Stimulated activated naive CD8-positive, alpha-beta T cell treated with anti-CD3 and anti-CD28 coated beads, Interleukin-15, amount 100 ng/mL, for 72 hours (primary cell): Measurements from ENCODE around the gene METTL6.
"Not testable (repeated sequence)": the region's sequence is repeated elsewhere in the genome, so short reads cannot be mapped to it uniquely, and the experiment has no call there.

Source experiments
- ATAC-seq: fragments of 150-1000 bp; cut with Tn5 transposase; 2 replicates; pipeline ENCODE4 v1.10.0; 2021; ENCODE audit warnings: mild to moderate bottlenecking, moderate library complexity
- DNase-seq, 2 donors: peaks; one replicate each; pipeline ENCODE4 v3.0.0; 2021 to 2022
- H3K27ac Mint-ChIP-seq, 2 donors: one replicate each; pipeline ENCODE4 v1.8.0; 2022; ENCODE audit warnings: mild to moderate bottlenecking in 2 of 2, mixed read lengths in 2 of 2, moderate library complexity in 2 of 2
- H3K27me3 Mint-ChIP-seq: one replicate; pipeline ENCODE4 v1.8.0; 2022; ENCODE audit warnings: mixed read lengths
- H3K4me1 Mint-ChIP-seq: one replicate; pipeline ENCODE4 v1.8.0; 2022; ENCODE audit warnings: mild to moderate bottlenecking, mixed read lengths
- H3K4me3 Mint-ChIP-seq, 2 donors: one replicate each; pipeline ENCODE4 v1.8.0; 2022; ENCODE audit warnings: mild to moderate bottlenecking in 2 of 2, mixed read lengths in 2 of 2, moderate library complexity in 1 of 2
- H3K9me3 Mint-ChIP-seq, 2 donors: one replicate each; pipeline ENCODE4 v1.8.0; 2022; ENCODE audit warnings: mixed read lengths in 2 of 2

METTL6 gene, protein sequence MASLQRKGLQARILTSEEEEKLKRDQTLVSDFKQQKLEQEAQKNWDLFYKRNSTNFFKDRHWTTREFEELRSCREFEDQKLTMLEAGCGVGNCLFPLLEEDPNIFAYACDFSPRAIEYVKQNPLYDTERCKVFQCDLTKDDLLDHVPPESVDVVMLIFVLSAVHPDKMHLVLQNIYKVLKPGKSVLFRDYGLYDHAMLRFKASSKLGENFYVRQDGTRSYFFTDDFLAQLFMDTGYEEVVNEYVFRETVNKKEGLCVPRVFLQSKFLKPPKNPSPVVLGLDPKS

DNA sequence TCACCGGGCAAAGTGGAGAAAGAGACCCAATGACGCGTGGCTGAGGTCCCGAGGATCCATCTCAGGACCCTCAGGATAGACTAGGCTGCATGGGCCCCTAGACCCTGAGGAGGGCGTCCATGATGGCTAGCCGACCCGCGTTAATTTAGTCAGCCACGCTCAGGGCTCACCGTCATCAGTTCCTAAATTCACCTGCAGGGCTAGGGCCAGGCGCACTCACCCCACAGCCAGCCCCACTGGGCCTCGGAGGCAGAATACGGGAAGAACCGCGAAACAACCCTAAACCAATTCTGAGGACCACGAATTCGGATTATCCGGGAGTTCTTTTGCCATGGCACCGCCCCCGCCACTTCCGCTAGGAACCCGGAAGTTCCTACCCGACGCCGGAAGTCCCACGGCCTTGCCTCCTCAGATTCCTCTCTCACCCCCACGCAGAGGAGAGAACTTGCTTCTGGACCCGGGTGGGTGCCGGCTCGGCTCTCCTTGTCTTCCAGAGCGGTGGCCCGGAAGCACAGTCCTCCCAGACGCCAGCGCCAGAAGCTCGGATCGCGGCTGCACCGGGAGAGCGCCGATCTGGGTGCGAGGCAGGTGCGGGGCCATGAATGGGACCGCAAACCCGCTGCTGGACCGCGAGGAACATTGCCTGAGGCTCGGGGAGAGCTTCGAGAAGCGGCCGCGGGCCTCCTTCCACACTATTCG lies at the start of gene METTL6, which contains the start of gene EAF1:
Gene METTL6, minus strand, starts transcription at position 363 of the 699 bp plus-strand sequence. CDS start 1,033 bp downstream, outside the sequence.
Gene EAF1, plus strand, starts transcription at position 417 of the 699 bp plus-strand sequence. Its CDS starts 182 bp downstream, at position 599.
- peak; percentile 79 to 85 for DNase-seq
- H3K4me1 Mint-ChIP-seq, result peaks cover 62% of the 10 kb centered on the region
- H3K4me3 Mint-ChIP-seq, result peak within 1 kb of the TSS; percentile 93 to 96
- peak within 1 kb of the TSS; percentile 98 to 99 for H3K27ac Mint-ChIP-seq
- H3K27me3 Mint-ChIP-seq, result no peaks in the 10 kb centered on the region
- H3K9me3 Mint-ChIP-seq, result peaks cover 0 to 6% of the 10 kb centered on the region in 2 donors
- peak; percentile 90 for ATAC-seq

DNA sequence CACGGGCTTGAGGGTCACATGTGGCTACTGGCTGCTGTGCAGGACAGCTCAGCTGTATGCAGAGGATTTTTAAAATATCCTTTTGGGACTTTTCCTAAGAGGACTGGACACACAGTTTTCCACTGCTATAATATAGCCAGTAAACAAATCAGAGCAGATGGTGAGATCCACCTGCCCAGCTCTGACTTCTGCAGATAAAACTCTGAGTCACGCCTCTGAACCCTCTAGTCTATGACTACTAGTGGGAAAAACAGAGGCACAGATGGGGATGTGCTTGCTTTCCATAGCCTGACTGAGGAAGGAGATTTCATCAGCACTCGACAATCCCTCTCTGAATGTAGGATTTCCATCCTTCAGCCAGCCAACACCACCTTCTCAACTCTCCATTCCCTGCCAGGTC lies 49.0 kb upstream of the METTL6 start:
- no peaks in the 10 kb centered on the region for H3K4me1 Mint-ChIP-seq
- no peaks in the 10 kb centered on the region for H3K9me3 Mint-ChIP-seq
- no peak for DNase-seq

DNA sequence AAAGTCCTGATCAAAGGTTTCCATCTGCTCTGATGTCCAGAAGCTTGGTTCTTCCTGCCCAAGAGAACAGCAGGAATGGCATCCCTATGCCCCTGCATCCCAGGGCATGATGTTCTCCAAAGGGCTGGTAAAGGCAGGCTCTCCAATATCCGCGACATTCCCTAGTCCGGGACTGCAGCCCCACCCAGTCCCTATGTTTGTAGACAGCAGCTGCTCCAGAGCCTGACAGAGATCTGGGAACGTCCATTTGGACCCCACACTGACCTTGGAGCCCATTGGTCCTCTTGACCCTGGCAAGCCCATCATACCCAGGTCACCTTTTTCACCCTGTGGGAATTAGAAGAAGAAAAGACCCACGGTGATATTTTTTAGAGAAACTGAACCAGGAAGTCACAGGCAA lies 47.8 kb upstream of the METTL6 start:
- Mint-ChIP-seq H3K27me3 (no peaks in the 10 kb centered on the region), H3K27ac (no peak overlapping the region), H3K9me3 (no peaks in the 10 kb centered on the region), H3K4me1 (no peaks in the 10 kb centered on the region), H3K4me3 (no peak overlapping the region)
- no peak for DNase-seq
- no peak for ATAC-seq

More for the DNA sequence above, 49.0 kb upstream of the METTL6 start:
- no peak overlapping the region for H3K4me3 Mint-ChIP-seq
- no peak for ATAC-seq
- no peaks in the 10 kb centered on the region for H3K27me3 Mint-ChIP-seq
- H3K27ac Mint-ChIP-seq, result no peak overlapping the region

DNA sequence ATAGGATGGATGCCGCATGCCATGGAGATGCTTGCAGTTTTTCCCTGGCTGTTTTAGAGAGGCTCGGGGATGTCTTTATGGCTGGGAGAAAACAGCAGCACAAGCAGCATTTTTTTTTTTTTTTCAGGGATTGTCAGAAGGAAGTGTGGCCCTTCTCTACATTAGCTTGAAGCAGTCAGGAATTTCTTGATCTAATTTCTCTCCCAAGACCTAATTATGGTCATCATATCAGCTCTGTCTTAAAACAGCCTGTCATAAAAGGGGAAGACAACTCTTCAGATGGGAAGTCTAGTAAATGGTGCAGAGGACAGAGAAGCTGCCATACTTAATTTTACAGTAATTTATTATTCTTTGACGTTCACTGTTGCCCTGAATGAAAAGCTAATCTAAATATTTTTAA lies 44.5 kb upstream of the METTL6 start:
- Mint-ChIP-seq H3K4me3 (no peak overlapping the region), H3K27me3 (no peaks in the 10 kb centered on the region), H3K4me1 (peaks cover 6% of the 10 kb centered on the region)

DNA sequence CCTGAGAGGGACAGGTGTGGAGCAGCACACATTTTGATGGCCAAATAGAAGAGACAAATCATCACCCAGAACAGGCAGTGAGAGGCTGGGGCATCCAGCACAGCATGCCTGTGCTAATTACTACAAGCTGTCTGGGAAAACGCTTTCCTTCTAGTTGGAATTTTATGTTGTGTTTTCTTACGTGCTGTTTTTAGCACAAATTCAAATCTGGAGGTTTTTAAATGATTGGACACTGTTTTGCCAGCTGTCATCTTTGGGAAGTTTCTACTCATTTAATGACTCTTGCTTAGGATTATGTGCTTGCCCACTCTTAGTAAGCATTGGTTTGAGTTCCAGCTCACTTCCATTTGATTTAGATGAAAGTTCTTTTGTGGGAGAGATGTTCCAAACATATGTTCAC lies 43.5 kb upstream of the METTL6 start:
- H3K27ac Mint-ChIP-seq, result no peak overlapping the region
- no peak for DNase-seq
- no peaks in the 10 kb centered on the region for H3K27me3 Mint-ChIP-seq
- no peaks in the 10 kb centered on the region for H3K9me3 Mint-ChIP-seq
- peaks cover 6% of the 10 kb centered on the region for H3K4me1 Mint-ChIP-seq
- no peak for ATAC-seq
- no peak overlapping the region for H3K4me3 Mint-ChIP-seq

More for the DNA sequence above, 44.5 kb upstream of the METTL6 start:
- ATAC-seq (no peak), DNase-seq (no peak)
- H3K27ac Mint-ChIP-seq, result no peak overlapping the region
- no peaks in the 10 kb centered on the region for H3K9me3 Mint-ChIP-seq

DNA sequence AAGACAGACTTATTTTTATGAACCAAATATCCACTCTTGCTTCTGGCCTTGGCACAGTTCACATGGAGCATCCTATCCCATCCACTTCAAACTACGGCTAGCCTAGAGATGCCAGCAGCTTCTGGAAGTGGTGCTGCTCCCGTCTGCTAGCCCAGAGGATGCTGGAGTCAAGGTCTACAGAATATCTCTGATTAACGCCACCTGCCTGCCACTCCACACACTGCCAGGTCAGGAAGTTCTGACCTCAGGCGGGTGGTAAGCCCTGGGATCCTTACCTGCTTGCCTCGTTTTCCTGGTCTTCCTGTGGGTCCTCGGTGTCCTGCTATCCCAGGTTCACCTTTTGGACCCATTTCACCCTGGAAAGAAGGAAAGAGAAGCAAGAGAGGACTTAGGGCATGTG lies 42.9 kb upstream of the METTL6 start:
- ATAC-seq (no peak), DNase-seq (no peak)
- H3K27ac Mint-ChIP-seq, result no peak overlapping the region
- no peaks in the 10 kb centered on the region for H3K27me3 Mint-ChIP-seq
- peaks cover 6% of the 10 kb centered on the region for H3K4me1 Mint-ChIP-seq
- no peaks in the 10 kb centered on the region for H3K9me3 Mint-ChIP-seq
- no peak overlapping the region for H3K4me3 Mint-ChIP-seq

DNA sequence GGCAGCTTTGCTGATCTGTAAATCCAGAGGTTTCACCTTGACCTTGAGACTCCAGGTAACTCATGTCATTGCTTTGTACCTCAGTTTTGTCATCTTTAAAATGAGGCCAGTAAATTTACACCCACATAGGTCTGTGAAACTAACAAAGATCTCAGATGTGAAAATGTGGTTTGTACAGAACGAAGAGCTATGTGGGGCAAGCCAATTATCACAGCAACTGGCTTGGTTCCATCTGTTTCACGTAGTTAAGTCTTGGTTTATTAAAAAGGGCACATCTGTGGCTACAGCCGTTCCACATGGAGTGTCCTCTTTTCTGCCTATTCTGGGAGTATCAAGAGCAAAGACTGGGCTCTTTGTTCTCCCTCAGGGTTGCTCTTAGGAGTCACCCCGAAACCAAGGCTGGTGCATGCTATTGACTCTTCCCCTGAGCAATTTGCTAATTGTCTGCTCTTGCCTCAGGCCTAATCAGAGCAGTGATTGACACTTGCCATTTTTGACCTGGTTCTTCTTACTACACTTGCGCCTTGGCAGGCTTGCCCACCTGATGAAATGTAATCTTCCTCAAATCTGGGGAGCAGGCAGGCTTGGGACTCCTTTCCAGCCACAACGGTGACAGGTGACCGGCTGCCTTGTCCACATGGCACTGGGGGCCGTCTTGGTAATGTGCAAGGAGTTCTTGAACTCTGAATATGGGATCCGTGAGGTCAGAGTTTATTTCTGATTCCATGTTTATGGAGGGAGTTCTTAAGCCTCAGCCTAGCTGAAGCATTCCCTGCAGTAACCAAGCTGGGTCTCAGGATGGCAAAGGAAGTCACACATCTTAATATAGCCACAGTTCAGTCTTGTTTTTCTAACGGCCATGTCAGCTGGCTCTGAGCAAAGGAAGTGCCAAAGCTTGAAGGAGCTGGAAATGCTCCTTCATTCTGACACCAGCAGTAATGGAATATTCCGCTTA lies 40.2 kb upstream of the METTL6 start:
- no peak for DNase-seq
- no peak overlapping the region for H3K27ac Mint-ChIP-seq
- H3K4me3 Mint-ChIP-seq, result no peak overlapping the region
- no peaks in the 10 kb centered on the region for H3K9me3 Mint-ChIP-seq
- no peaks in the 10 kb centered on the region for H3K27me3 Mint-ChIP-seq
- ATAC-seq, result no peak
- H3K4me1 Mint-ChIP-seq, result peaks cover 11% of the 10 kb centered on the region

DNA sequence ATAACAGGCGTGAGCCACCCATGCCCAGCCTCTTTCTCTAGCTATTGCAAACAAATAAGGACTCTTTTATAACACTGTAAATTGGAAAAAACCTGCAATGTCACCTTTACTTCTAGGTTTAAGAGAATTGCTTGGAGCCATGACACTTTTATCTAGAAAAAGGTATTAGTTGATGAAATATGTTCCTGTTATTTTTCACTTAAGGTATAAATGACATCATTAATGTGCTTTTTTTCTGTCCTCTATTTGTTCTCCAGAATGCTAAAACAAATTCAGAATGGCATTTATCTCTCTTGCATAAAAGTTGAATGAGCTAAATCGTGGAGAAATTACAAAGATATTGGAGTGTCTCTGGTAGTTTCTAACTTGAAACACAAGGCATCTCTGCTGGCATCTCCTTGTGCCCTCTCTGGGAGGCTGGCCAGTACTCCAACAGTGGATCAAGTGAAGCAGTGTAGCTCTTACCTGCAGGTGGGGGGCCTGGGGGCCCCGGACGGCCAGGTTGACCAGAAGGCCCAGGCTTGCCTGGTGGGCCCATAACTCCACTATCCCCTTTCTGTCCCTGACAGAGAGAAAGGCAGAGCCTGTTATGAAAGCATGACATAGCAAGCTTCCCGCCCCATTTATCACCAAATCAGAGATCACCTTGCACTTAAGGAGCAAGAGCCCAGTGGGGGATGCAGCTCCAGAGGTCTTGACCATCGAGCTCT lies 38.7 kb upstream of the METTL6 start:
- DNase-seq (no peak), ATAC-seq (no peak)
- peaks cover 24% of the 10 kb centered on the region for H3K4me1 Mint-ChIP-seq
- H3K4me3 Mint-ChIP-seq, result no peak overlapping the region
- no peak overlapping the region for H3K27ac Mint-ChIP-seq
- H3K9me3 Mint-ChIP-seq, result no peaks in the 10 kb centered on the region
- H3K27me3 Mint-ChIP-seq, result no peaks in the 10 kb centered on the region

DNA sequence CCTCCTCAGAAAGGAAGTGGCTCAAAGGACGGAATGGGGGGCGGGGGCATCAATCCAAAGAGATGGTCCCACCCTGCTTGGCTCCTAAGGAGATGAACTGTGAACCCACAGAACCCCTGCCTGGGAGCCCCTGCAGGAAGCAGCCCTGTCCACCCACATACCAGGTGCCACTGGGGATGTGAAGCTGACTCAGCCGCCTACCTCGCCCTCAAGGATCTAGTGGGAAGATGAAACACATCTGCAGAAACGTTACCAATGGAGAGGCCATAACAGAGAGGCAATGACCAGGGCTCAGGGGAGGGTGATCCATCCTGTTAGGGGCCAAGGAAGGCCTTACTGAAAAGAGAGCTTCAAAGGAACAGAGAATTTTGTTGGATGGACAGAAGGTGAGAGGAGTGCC lies 35.1 kb upstream of the METTL6 start:
- no peak for ATAC-seq
- Mint-ChIP-seq H3K27ac (peak overlapping the region in 1 of 2 donors; percentile 36), H3K4me3 (peak overlapping the region in 1 of 2 donors; percentile 14)

DNA sequence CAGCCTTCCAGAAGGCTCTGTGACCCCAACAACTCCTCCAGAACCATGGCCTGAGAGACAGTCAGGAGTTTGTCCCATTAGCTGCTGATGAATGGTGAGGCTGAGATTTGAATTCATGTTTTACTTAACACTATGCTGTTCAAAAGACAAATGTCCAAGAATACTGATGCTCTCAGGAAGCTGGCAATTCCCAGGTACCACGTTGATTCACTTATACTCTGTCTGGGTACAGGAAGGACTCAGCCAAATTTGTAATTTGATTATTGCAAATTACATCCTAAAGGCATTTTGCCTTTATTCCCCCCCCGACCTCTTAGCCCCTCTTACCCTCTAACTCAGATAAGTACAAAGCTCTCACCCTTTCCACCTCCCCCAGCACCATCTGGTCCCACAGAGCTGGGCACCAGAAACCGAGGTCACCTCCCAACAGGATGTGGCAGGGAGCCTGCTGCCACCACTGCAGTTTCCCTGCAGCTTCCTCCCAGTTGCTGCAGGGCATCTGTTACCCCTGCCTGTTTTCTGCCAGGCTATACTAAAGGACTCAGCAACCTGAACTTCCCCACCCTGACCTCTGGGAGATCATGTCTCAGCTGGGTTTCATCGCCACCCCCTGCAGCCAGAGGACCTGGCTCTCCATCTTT lies 33.7 kb upstream of the METTL6 start:
- ATAC-seq (peak; percentile 52), DNase-seq (no peak)
- Mint-ChIP-seq H3K4me1 (peaks cover 27% of the 10 kb centered on the region), H3K4me3 (no peak overlapping the region), H3K27ac (peak overlapping the region; percentile 52 to 83), H3K27me3 (no peaks in the 10 kb centered on the region), H3K9me3 (peaks cover 0 to 4% of the 10 kb centered on the region in 2 donors)

More for the DNA sequence above, 35.1 kb upstream of the METTL6 start:
- Mint-ChIP-seq H3K4me1 (peaks cover 28% of the 10 kb centered on the region), H3K27me3 (no peaks in the 10 kb centered on the region), H3K9me3 (peaks cover 0 to 4% of the 10 kb centered on the region in 2 donors)
- DNase-seq, result no peak

DNA sequence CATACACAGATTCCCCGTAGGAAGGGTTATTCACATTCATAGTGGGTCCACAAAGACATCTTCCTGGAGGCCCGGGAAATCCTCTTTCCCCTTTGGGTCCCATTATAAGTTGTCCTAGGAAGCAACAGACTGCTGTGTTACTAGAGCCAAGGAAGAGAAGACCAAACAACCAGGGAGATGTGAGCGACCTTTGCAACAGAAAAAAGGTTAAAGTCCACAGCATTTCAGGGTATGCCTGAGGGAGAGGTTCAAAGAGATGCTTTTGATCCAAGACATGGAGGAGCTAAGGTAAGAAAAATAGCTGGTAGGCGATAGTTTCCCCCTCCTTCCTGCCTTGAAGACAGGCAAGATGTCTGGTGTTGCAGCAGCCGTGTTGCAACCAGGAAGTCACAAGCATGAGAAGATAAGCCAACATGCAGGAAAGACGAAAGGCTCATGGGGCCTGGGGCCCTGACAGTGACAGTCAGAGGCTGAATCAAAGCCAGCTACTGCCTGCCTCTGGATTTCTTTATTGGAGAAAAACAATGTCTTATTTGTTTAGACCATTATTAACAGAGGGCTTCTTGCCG lies 31.0 kb upstream of the METTL6 start:
- H3K27ac Mint-ChIP-seq, result no peak overlapping the region
- H3K9me3 Mint-ChIP-seq, result peaks cover 0 to 4% of the 10 kb centered on the region in 2 donors
- no peak for DNase-seq

DNA sequence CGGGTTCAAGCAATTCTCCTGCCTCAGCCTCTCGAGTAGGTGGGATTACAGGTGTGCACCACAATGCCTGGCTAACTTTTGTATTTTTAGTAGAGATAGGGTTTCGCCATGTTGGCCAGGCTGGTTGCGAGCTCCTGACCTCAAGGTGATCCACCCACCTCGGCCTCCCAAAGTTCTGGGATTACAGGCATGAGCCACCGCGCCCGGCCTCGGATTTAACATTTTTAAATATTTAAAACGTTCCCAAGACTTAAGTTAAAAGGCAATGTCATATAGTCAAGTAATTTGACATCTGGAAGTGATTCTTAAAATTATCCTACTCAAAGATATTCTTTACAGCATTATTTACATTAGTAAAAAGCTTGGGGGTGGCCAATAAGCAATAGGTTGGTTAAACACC lies 29.6 kb upstream of the METTL6 start:
- not testable (repeated sequence) for H3K27ac Mint-ChIP-seq, H3K9me3 Mint-ChIP-seq, ATAC-seq, H3K27me3 Mint-ChIP-seq, DNase-seq, H3K4me3 Mint-ChIP-seq
- H3K4me1 Mint-ChIP-seq, result peaks cover 16% of the 10 kb centered on the region

More for the DNA sequence above, 31.0 kb upstream of the METTL6 start:
- no peaks in the 10 kb centered on the region for H3K27me3 Mint-ChIP-seq
- peaks cover 27% of the 10 kb centered on the region for H3K4me1 Mint-ChIP-seq
- no peak overlapping the region for H3K4me3 Mint-ChIP-seq
- no peak for ATAC-seq

DNA sequence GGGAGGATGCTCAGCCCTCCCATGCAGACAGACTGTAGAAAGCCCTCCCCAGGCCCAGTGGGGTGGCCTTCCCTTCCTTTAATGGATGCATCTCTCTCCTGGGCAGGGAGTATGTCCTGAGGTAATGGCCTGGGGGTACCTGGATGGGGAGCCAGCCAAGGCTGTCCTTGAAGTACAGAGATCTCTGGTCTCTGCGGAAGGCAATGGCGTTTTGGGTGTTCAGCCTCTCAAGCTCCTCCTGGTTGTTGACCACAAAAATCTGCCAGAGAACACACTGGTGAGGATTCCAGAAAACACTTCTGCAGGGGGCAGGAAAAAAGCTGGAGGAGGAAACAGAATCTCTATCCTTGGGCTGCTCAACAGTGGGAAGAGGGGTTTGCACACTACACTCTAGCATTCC lies 29.0 kb upstream of the METTL6 start:
- no peaks in the 10 kb centered on the region for H3K27me3 Mint-ChIP-seq
- peaks cover 0 to 4% of the 10 kb centered on the region in 2 donors for H3K9me3 Mint-ChIP-seq
- DNase-seq, result no peak
- no peak for ATAC-seq
- H3K4me1 Mint-ChIP-seq, result peaks cover 11% of the 10 kb centered on the region
- no peak overlapping the region for H3K27ac Mint-ChIP-seq
- no peak overlapping the region for H3K4me3 Mint-ChIP-seq

DNA sequence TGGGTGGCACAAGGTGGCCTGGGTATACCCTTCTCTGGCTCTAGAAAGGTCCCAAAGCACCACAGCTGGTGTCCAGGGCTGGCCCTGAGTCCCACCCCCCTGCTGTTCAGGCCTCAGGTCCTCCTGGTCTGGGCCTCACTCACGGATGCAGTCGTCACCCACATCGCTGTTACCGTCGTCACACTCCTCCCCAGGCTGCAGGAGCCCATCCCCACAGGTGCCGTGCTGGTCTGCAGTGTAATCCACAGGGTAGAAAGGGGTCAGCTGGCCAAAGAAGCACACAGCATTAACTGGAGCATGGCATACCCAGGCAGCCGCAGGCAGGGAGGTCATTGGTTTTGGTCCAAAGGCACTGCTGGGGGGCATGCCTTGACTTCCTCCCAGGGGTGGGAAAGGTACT lies 28.4 kb upstream of the METTL6 start:
- DNase-seq, result no peak
- H3K4me3 Mint-ChIP-seq, result no peak overlapping the region
- H3K4me1 Mint-ChIP-seq, result peaks cover 6% of the 10 kb centered on the region
- no peak overlapping the region for H3K27ac Mint-ChIP-seq
- ATAC-seq, result no peak
- H3K27me3 Mint-ChIP-seq, result no peaks in the 10 kb centered on the region
- H3K9me3 Mint-ChIP-seq, result peaks cover 0 to 4% of the 10 kb centered on the region in 2 donors
